ENCODE measurements around the gene ZDHHC9. TPM values are rescaled to one million over a fixed set of nuclear protein-coding genes. Genes with fewer than 3 reads are reported as not detected.

Gene ZDHHC9
- polyA plus RNA-seq, 12 donors, result 28.6 to 50.0 (median 32.7) TPM; not detected in 1

DNA sequence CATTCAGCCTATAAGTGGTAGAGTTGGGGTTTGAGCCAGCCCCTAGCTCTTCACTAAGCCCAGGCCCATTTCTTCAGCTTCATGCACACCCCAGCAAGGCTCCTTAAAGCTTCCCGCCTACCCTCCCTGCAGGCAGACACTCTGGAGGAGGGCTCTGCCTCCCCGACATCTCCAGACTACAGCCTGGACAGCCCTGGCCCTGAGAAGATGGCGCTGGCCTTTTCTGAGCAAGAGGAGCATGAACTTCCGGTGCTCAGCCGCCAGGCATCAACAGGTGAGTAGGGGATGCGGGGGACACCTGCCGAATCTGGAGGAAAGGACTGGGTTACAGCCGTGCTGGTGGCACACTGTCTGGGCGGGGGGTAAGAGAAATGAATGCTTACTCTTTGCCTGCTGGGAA lies 52.9 kb downstream of the ZDHHC9 start:
- no peak for DNase-seq

DNA sequence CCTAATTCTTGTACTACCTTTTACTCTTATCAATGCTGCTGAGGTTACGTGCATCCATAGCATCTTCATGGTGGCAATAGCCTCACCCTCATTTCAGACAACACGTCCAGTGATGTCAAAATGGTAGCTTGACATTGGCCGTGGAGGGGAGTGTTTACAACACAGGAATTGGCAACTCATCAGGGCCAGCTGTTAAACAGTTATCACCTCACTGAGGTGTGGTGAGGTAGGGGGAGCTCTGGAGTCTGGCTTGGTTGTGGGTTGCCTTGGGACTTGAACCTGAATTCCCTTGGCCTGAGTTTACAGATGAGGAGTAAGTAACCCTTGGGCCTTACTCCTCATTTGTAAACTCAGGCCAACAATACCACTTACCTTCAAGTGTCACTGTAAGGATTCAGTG lies 53.5 kb downstream of the ZDHHC9 start:
- DNase-seq, result no peak

DNA sequence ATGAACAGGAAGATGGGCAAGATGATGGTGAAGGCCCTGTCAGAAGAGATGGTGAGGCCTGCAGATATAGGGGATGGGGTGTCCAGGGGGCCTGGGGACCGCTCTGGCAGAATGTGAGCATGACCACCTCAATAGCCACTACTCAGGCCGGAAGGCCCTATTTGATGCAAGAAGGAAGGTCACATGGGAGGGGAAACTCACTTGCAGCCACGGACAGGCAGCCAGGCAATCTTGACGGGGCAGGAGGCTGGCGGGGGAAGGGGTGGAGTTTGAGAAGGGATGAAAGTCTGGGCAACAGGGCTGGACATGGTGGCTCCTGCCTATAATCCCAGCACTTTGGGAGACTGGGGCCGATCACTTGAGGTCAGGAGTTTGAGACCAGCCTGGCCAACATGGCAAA lies 55.2 kb downstream of the ZDHHC9 start:
- no peak for DNase-seq

DNA sequence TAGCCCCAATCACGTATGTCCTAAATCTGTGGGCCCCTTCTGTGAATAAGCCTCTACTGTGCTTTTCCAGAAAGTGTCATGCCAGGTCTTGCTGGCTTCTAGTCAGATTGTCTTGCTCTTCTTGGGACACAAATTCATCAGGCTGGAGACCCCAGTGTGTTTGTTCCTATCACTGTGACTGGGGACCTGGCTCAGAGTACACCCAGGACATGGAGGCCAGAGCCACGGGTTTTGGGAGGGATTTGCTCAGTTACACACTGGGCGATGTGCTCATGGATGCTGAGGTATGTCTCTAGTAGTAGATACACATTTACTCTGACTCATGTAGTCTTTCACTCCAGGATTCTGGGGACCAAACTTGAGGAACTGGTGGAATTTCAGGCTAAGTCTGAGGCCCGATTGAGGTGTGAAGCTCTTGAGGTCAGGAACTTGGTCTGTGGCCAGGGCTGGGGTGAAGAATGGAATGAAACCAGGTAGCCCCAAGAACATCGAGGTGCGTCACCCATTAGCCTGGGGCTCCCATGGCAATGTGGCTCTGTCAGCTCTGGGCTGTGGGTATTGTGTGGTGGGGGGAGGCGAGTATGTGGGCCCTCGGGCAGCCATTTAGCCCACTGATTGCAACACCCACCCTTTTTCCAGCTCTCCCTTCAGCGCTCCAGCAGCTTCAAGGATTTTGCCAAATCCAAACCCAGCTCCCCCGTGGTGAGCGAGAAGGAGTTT lies 56.2 kb downstream of the ZDHHC9 start:
- DNase-seq, result no peak

DNA sequence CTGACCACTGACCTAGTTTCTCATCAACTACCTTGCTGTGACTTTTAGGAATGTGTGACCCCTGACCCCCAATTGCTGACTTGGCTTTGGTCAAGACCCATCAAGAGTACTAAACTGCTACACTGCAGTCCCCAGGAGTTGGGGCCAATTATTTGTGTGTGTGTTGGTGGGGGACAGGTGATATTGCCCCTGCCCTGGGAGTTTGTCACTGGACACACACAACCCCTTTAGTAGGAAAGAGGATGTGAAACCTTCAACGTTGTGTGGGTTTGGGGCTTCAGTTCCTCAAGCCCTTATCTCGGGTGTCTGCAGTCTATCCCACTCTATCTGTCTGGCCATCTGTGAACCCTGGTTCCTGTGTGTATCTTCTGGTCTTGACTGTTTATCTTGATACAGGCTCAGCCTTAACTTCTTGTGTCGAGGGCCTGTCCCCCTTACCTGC lies 57.5 kb downstream of the ZDHHC9 start:
- DNase-seq, result no peak

DNA sequence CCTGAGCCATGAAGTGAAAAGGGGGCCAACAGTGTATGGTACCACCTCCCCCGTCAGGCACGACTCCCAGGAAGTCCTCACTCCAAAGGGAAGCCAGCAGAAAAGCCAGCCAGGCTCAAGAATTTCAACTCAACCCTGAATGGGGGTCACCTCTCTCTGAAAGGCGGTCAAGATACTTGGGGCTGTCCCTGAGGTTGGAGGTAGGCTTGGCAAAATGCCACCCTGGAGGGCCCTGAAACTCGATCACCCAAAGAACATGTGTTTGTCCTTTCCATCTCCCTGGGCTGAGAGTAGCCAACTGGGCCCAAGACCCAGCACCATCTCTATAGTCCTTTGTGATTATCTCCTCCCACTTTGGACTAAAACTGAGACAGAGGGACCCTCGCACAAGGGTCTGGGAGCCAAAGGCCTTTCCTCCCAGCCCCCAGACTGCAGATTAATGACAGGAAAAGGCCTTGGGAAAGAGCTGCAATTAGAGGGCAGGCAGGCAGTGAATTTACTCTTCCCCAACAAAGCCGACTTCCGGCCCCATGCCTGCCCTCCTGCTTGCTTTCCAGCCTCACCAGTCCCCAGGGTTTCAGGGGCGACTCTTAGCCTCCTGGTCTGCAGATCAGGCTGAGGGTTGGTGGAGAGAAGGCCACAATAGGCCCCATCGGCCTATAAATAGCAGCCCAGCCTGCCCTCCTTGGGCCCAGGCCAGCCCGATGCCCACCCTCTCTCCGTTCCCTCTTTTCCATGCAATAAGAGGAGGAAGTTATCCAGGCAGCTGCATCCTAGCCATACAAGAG lies 58.3 kb downstream of the ZDHHC9 start:
- no peak for DNase-seq

DNA sequence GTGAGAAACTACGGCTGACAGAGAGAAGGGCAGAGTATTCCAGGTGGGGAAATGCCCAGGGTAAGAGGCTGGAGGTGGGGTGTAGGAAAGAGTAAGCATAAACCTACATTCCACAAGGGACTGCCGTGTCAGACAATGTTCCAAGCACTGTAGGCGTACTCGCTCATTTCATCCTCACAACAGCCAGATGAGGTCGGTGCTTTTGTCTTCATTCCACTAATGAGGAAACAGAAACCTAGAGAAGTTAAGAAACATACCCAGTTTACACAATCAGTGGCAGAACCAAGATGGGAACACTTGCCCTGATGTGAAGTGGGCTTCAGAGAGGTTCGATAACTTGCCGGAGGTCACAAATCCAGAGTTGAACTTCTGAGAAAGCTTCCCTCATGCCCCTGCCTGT lies 59.3 kb downstream of the ZDHHC9 start:
- DNase-seq, result no peak

DNA sequence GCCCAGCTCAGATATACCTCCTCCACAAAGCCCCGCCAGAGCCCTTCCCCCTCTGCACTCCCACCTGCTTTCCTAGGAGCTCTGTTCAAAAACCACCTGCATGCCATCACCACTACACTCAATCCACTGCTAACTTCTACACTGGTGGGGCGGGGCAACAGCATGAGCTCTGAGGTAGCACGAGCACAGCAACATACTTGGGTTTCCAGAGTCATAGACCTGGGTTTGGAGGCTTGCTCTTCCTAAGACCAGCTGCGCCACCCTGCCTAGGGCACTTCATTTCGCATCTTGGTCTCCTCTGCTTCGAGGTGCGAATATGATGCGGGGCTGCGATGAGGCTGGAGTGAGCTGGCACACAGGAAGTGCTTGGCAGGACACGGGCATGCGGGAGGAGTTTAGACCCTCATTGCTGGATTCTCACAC lies 60.4 kb downstream of the ZDHHC9 start:
- no peak for DNase-seq

DNA sequence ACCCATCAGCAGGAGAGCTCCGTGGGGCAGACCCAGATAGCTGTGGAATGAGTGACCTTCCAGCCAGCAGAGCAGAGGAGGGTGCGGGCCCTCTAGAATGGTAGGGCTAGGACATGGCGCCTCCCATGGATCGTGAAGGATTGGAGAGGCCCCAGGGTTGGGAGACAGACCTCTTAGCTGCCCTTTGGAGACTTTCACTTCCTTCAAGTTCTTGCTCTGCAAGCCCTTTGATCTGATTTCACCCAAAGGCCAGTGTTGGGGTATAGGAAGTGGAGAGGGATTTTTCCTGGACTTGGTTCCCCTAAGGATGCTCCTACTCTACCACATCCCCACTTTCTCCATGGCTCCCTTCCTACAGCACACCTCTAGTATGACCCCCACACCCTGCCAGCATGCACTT lies 61.0 kb downstream of the ZDHHC9 start:
- DNase-seq, result no peak

DNA sequence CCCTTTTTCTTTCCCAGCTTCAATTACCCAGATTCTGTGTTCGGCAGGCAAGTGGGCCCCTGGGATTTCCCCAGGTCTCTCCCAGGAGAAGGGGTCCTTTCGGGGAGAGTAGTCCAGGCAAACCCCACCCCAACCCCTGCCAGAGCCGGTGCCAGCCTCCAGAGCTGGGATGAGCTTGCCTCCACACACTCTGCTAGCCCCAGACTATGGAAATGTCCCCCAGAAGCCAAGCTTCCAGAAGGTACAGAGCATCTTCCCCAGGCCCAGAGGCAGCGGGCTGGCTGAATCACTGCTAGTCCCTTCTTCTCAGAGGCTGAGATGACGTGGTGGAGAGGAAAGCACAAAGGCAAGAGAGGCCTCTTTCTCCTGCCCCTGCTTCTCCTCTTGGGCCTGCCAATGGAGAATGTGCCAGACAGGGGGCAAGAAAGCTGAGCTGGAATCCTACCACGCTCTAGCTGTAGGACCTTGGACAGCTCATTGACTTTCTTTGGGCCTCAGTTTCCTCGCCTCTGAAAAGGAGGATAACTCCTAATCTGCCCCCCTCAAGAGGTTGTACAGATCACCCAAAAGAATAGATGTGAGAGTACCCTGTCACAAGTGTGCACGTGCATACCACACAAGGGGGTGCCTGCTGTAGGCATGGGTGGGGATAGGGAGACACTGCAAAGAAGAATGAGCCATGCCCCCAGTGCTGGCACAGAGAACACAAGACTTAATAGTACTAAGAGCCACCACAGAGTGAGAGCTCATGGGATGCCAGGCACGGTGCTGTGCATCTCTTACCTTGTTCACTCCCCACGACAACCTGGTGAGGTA lies 61.8 kb downstream of the ZDHHC9 start:
- DNase-seq, result no peak

DNA sequence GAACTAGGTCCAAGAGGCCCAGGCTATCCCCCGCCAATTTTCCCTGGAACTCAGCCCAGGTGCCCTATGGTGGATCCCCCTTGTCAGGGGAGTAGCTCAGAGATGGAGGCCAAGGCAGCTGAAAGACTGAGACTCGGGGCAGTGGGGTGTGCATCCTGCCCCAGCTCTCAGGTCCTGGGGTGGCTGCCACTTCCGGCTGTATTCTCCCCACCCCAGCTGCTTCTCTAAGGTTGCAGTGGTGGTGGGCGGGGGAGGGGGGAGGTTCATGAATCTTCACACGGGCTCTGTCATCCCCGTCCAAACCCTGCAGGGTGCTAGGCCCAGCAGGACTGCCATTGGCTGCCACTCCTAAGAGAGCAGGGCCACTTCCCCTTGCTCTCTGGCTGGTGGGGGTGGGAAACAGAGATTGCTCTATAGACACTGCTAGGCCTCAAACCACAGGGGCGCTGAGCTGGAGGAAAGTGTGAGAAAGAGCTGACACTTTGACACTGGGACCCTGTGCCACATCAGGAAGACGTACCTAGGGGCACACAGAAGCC lies 62.5 kb downstream of the ZDHHC9 start:
- no peak for DNase-seq

DNA sequence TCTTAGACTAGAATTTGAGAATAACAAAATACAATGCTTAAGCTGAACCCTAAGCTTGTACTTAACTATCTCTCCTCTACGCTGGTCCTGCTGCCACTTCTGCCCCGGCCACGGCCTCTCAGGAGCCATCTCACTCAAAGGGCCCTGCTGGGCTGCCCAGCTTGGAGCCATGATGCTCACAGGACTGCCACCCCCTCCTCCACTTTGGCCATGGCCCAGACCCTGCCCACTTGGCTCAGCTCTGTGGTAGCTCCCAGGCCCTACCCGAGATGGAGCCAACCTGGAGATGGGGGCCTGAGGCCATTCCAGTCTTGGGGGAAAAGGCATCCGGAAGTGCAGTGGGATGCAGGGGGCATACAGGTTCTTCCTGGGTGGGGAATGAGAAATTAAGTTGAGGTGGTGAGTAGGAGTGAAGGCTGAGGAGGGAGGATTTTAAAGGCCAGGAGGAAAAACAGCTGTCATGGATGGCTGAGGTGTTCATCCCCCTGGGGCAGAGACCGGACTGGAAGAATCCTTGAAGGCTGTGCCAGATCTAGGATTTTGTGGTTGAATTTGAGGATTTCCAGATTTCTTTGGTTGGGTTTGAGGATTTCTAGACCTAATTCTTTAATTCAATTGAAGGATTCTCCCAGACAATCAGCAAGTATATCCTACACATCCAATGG lies 63.1 kb downstream of the ZDHHC9 start:
- DNase-seq, result no peak

DNA sequence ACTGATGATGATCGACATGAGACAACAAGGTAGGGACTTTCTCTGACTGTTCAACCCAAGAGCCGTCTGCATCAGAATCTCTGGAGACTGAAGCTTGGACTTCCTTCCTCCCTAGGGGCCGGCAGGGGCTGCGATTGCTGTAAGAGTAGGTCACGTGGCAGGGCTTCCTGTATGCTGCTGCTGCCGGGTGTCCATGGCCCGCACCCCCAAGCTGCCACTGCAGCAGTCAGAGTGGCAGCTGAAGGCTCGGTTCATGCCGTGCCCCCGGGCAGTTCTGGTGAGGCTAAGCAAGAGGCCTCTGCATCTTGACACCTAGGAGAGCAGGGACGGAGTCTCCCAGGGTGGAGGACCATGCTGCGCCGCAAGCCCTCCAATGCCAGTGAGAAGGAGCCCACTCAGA lies 63.9 kb downstream of the ZDHHC9 start, which contains the start of gene SASH3:
Gene SASH3, plus strand, starts transcription at position 203 of the 400 bp plus-strand sequence. Its CDS starts 149 bp downstream, at position 352.
- no peak for DNase-seq

DNA sequence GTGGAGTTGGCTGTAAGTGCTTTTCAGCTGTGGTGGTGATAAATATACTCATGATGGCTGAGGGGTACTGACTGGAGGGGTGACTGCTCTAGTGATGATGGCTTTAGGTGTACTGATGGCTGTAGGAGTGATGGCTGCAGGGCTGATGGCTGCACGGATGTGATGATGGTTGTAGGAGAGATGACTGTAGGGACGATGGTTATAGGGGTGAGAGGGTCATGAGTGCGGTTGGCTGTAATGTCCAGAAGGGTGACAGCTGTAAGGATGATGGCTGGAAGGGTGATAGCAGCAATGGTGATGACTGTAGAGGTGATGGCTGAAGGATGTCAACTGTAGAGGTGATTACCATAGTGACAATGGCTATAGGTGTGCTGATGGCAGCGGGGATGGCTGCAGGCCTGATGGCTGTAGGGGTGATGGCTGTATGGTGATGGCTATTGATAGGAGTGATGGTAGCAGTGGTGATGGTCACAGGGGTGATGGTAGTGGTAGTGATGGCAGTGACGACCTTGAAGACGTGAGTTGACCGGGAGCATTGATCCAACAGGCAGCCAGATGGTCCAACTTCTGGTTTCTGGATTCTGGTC lies 64.5 kb downstream of the ZDHHC9 start:
- no peak for DNase-seq

DNA sequence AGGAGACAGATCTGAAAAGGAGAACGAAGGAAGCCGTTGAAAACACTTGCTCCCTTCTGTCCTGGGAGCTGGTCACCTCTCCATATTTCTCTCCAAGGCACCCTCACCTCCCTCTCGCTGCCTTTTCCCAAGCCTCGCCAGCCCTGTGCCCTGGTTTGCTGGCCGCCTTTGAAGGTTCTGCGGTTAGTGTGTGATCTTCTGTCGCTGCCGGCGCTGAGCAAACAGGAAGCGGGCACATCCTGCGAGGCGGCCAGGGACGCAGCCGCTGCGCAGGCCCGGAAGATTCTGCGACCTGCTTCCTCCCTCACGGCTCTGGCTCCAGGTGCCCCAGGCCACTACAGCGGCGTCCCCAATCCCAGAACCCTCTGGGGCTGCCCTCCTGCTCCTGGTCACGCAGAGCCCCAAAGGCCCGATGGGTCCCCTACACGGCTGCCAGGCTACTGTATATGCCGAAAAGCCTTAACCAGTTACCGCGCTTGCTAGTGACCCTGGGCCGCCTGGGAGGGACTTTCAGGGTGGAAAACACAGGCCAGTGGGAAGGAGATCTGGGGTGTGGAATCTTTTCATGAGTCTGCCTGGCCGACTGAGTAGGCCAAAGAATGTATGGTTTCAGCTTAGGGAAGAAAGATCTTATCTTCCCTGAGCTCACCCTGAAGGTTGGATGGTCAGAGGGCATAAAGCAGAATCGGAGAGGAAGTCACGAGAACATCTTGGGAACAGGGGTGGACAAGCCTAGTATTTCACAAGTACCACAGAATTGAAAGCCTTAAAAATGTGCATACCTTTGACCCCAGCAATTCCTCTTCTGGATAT lies 66.3 kb downstream of the ZDHHC9 start:
- no peak for DNase-seq

DNA sequence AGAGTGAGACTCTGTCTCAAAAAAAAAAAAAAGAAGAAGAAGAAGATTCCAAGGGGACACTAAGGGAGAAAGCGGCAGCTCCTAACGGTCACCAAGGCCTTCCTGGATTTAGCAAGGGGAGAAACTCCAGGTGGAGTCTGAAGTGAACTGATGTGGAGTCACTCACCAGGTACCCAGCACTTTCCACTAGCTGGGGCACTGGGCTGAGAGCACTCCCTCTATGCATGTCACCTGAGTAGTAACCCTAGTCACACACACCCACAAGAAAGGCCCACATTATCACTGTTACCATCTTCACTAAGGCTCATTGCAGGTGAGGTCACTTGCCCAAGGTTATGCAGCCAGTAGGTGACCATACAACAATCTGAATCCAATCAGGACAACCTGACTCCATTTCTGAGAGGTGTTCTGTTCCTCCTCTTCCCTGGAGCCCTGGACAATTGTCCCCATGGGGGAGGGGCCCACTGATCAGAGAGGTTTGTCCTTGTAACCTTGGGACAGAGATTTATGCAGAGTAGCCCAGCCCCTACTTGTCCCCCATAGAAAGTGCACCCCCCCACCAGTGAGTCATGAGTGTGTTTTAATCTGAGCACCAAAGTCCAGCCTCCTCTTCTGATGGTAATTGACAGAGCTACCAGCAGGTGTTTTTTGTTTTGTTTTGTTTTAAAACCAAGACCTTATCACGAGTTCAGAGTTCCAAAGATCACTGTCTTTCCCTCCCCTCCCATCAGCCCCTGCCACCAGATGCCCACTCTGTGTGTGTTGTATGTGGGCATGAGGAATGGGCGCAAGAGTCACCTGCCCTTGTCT lies 69.8 kb downstream of the ZDHHC9 start:
- no peak for DNase-seq

DNA sequence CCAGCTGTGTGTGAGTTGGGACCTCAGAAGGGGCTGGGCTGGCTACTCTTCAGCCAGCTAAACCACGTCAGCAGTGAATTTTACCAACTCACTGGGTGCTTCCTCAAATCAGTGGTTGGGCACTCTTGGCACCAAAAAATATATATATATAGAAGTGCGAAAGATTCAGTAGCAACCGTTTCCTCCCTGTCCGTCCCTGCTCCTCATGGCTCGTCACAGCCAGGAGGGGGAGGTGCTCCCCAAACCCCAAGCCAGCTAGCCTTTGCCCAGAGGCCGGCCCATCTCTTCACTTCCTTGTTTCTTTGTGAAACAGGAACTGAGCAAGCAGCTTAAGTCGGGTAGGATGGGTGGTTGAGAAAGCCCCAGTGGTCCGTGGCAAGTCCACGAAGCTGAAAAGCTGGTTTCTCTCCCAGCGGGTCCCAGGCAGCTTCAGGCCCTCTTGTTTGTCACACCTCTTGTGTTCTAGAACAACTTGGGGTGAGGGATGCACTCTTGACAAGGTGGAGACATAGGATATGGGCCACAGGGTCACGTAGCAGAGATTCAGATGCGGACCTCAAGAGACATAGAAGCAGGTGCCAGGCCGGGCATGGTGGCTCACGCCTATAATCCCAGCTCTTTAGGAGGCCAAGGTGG lies 70.8 kb downstream of the ZDHHC9 start:
- no peak for DNase-seq

DNA sequence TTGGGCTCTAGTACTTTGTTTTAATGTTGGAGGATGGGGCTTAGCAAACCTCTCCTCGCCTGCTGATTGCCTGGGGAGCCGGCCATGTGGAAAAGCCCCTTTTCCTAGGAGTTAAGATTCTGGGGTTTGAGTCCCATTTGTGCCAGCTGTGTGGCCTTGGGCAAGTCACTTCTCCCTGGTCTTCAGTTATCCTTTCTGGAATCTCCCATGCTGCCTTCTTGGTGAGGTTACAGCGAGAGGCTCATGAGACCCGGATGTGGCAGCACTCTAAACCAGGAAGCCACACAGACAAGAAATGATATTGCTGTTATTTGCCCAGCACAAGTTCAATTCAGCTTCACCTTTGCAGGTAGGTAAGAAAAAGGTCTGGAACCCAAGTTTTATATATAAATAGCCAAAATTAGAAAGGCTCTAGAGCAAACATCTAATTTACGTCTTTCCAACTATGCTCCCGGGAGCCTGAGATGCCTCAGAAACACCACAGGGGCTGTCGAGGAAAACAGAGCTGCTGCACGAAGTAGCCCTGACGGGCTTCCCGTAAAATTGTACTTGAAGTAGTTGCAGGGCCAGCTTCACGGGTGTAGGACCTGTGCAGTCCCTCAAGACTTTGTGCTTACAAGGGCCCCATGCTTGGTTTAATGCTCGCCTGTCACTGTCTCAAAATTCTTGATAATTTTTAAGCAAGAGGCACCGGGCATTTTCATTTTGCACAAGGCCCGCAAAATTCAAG lies 72.3 kb downstream of the ZDHHC9 start:
- DNase-seq, result no peak

Measured in muscle of arm (tissue), 12 donors.